A673 (cell line): Measurements from ENCODE around the gene FPGS. TPM values are rescaled to one million over a fixed set of nuclear protein-coding genes. Genes with fewer than 3 reads are reported as not detected.

Experiments used
- BruUV-seq: library from RNA; stranded (reverse); fragments of 400-500 nt; replicated peaks from 2 replicates; lab custom pipeline; 2021; lab: Mats Ljungman, UMichigan
- CTCF ChIA-PET: fragments of 300-600 bp; sonication (Branson Sonifier 250); formaldehyde crosslinking; loops from one replicate; lab custom pipeline; 2022; ENCODE audit warnings: antibody characterized with exemption; lab: Charles Lee
- POLR2A ChIA-PET: fragments of 300-600 bp; sonication (Branson Sonifier 250); formaldehyde crosslinking; loops from one replicate; lab custom pipeline; 2022; ENCODE audit warnings: antibody characterized with exemption; ENCODE audit not compliant: low non-redundant PET; lab: Charles Lee
- DNase-seq: peaks from one replicate; pipeline ENCODE4 v3.0.0-alpha.2; 2015; ENCODE audit warnings: low spot score
- H3K27ac ChIP-seq: fragments of 200-600 bp; sonication (generic); 2 replicates; pipeline ENCODE4 v1.5.1; 2016; ENCODE audit warnings: mixed run types, low read depth, mild to moderate bottlenecking, mixed read lengths, antibody characterized with exemption, low read length; ENCODE audit not compliant: poor library complexity, severe bottlenecking
- H3K27me3 ChIP-seq: fragments of 200-600 bp; sonication (generic); replicated peaks from 2 replicates; pipeline ENCODE4 v1.6.1; 2017; ENCODE audit warnings: mixed run types, low read depth, mild to moderate bottlenecking, mixed read lengths, antibody characterized with exemption, low read length; ENCODE audit not compliant: insufficient read depth, poor library complexity
- H3K36me3 ChIP-seq: fragments of 200-600 bp; sonication (generic); 2 replicates; pipeline ENCODE4 v1.6.1; 2016; ENCODE audit warnings: mixed run types, mild to moderate bottlenecking, mixed read lengths, antibody characterized with exemption, low read length; ENCODE audit not compliant: insufficient read depth, poor library complexity, severe bottlenecking
- H3K4me1 ChIP-seq: fragments of 200-600 bp; sonication (generic); 2 replicates; pipeline ENCODE4 v1.6.1; 2017; ENCODE audit warnings: mixed run types, mild to moderate bottlenecking, mixed read lengths, antibody characterized with exemption, low read length; ENCODE audit not compliant: insufficient read depth, poor library complexity, severe bottlenecking
- H3K4me3 ChIP-seq: fragments of 200-600 bp; sonication (generic); 2 replicates; pipeline ENCODE4 v1.5.1; 2016; ENCODE audit warnings: low read depth, mixed run types, mild to moderate bottlenecking, mixed read lengths, low read length; ENCODE audit not compliant: poor library complexity, severe bottlenecking
- H3K9me3 ChIP-seq: fragments of 200-600 bp; sonication (generic); 2 replicates; pipeline ENCODE4 v1.6.1; 2016; ENCODE audit warnings: mixed run types, low read depth, mild to moderate bottlenecking, mixed read lengths, antibody characterized with exemption, low read length; ENCODE audit not compliant: poor library complexity, severe bottlenecking
- EZH2 ChIP-seq: fragments of 200-600 bp; sonication (generic); IDR thresholded peaks from 2 replicates; pipeline ENCODE4 v1.6.1; 2017; ENCODE audit warnings: borderline replicate concordance, low read depth, mild to moderate bottlenecking, mixed read lengths, antibody characterized with exemption, low read length; ENCODE audit not compliant: poor library complexity, severe bottlenecking
- intact Hi-C: fragments of 100-400 bp; cut with micrococcal nuclease; formaldehyde crosslinking; loops from one replicate; pipeline ENCODE4 v1.10.0; 2022; ENCODE audit not compliant: unreplicated experiment
- total RNA-seq: library from RNA; stranded (reverse); gene quantifications from 2 replicates; pipeline ENCODE4 v1.2.3, GENCODE V29; 2021
- TF ChIP-seq, protein P1 (sequence below): fragments of 300-800, 200-600 bp; sonication (generic); conservative IDR thresholded peaks from 2 replicates; pipeline ENCODE4 v1.5.1; 2017; ENCODE audit warnings: low read depth, mild to moderate bottlenecking, antibody characterized with exemption, low read length, moderate library complexity, mixed read lengths

Gene FPGS
- total RNA-seq, 1 experiment from 2014 or later, result 74.9 TPM

DNA sequence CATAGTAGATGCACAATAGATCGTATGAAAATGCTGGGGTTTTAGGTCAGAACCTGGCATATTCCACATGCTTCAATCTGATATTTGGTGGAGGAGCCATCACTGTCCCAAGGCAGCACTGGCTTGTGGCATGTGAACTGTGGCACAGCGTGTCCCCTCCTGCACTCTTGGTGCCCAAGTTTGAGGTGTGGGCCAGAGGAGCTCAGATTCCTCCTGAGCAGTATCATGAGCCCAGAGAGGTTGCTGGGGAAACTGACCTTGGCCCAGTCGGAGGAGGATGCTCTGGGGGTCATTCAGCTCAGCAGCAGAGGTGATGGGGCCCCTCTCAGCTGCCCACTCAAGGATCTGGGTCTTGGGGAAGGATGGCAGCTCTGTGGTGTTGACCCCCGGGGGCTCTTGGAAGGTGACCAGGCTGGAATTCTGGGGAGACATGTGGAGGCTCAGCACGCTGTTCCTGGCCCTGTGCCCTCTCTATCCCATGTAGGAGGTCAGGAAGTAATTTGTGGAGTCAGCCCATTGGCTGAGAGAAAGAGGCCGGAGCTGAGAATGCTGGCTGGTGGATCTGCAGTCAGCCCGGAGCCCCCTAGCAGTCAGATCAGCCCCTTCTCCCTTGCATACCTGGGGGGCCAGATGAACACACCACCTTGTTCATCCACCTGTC is 23.7 kb downstream of the FPGS start:
- ChIA-PET CTCF (no interaction called here), POLR2A (no interaction called here)
- TF ChIP-seq EZH2, result no peak
- TF ChIP-seq, protein P1, sequence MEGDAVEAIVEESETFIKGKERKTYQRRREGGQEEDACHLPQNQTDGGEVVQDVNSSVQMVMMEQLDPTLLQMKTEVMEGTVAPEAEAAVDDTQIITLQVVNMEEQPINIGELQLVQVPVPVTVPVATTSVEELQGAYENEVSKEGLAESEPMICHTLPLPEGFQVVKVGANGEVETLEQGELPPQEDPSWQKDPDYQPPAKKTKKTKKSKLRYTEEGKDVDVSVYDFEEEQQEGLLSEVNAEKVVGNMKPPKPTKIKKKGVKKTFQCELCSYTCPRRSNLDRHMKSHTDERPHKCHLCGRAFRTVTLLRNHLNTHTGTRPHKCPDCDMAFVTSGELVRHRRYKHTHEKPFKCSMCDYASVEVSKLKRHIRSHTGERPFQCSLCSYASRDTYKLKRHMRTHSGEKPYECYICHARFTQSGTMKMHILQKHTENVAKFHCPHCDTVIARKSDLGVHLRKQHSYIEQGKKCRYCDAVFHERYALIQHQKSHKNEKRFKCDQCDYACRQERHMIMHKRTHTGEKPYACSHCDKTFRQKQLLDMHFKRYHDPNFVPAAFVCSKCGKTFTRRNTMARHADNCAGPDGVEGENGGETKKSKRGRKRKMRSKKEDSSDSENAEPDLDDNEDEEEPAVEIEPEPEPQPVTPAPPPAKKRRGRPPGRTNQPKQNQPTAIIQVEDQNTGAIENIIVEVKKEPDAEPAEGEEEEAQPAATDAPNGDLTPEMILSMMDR, result no peak
- no TSS peak for BruUV-seq
- Histone ChIP-seq H3K4me1 (no peaks in the 10 kb centered on the region), H3K4me3 (no peak overlapping the region), H3K27ac (no peak overlapping the region), H3K36me3 (peaks cover 5% of the 10 kb centered on the region), H3K27me3 (no peaks in the 10 kb centered on the region), H3K9me3 (no peaks in the 10 kb centered on the region)
- intact Hi-C loops, result no loop called here
- DNase-seq, result no peak

DNA sequence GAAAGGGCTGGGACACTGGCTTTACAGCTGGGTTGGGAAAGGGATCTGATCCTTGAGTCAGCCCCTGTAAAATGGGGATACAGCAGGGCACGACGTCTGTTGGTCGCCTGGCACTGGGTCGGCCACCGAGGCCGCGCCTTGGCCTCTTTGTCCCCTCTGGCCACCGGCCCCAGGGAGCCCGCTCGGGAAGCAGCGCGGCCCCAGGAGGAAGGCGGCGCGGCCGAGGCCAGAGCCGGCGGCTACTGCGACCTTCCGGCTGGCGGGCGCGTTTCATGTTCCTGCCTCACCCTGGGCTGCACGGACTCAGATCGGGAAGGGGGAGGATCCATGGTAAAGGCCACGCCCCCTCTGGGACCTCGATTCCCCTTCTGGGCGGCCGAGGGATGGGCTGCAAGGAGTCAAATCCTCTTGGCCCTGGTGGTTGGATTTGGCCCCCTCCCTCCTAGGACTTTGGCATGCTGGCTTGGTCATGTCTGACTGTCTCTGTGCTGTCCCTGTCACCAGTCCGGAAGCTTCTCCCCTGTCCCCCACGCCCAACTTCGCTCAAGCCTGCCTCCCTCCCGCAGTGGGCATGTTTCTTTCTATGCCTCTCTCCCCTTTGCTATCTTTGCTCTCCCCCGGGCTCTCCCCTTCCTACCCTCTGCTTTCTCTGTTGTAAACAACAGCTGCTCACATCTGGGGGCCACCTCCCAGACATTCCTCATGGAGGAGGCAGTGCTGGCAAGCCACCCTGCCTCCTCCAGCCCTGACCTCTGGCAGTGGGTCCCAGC is 25.8 kb downstream of the FPGS start:
- DNase-seq, result no peak
- POLR2A ChIA-PET, result no interaction called here

DNA sequence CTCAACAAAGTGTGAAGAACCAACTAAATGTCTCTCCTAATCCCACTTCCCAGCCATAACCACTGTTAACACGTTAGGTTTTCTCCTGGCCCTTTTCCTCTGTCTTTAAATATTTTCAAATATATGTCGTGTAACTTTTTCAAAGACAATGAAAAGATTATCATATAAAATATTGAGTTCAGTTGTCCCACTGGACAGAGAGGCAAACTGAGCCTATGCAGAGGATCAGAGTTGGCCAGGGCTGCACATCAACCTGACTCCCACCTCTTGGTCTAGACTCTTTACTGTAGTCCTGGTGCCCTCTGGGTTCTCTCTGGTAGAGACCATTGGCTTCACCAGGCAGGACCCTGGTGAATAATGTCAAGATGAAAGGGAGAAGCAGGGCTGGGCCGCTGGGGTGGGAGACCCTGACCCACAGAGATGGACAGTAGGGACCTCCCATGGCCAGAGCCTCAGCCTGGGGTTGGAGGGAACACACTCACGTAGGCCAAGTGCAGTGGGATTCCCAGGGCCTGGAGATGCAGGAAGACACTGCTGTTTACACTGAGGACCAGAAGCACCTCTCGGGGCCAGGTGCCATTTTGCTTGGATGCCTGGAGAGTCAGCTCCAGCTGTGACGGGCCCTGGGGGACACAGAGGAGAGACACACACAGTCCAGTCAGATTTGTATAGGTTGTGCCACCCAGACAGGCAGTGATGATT is 26.7 kb downstream of the FPGS start:
- no TSS peak for BruUV-seq
- Histone ChIP-seq H3K4me1 (no peaks in the 10 kb centered on the region), H3K4me3 (no peak overlapping the region), H3K27me3 (no peaks in the 10 kb centered on the region), H3K9me3 (no peaks in the 10 kb centered on the region), H3K27ac (no peak overlapping the region), H3K36me3 (peaks cover 5% of the 10 kb centered on the region)
- POLR2A ChIA-PET, result no interaction called here
- intact Hi-C loops, result no loop called here
- TF ChIP-seq, protein P1, result no peak
- TF ChIP-seq EZH2, result no peak
- DNase-seq, result no peak
- CTCF ChIA-PET, result no interaction called here

More for the DNA sequence above, 25.8 kb downstream of the FPGS start:
- intact Hi-C loops, result no loop called here
- H3K27ac ChIP-seq, result no peak overlapping the region
- no peaks in the 10 kb centered on the region for H3K9me3 ChIP-seq
- no peaks in the 10 kb centered on the region for H3K27me3 ChIP-seq
- CTCF ChIA-PET, result no interaction called here
- no TSS peak for BruUV-seq
- no peak overlapping the region for H3K4me3 ChIP-seq
- no peaks in the 10 kb centered on the region for H3K4me1 ChIP-seq
- peaks cover 5% of the 10 kb centered on the region for H3K36me3 ChIP-seq
- no peak for TF ChIP-seq EZH2
